GM18498 (cell line): Measurements from ENCODE around the gene FAM193A.

Source experiments
- ATAC-seq: cut with Tn5 transposase; IDR thresholded peaks from one replicate; pipeline ENCODE4 v1.9.1; 2021; ENCODE audit warnings: mild to moderate bottlenecking, moderate library complexity; ENCODE audit not compliant: unreplicated experiment

Gene FAM193A

GRCh38 chr4:2742823-2743517 is 206.5 kb downstream of the FAM193A start:
- ATAC-seq: no peak

- ATAC-seq: no peak
Observed at GRCh38 chr4:2743518-2744445, 207.3 kb downstream of the FAM193A start.

- no peak for ATAC-seq
Observed at GRCh38 chr4:2744576-2745270, 208.3 kb downstream of the FAM193A start.

DNA sequence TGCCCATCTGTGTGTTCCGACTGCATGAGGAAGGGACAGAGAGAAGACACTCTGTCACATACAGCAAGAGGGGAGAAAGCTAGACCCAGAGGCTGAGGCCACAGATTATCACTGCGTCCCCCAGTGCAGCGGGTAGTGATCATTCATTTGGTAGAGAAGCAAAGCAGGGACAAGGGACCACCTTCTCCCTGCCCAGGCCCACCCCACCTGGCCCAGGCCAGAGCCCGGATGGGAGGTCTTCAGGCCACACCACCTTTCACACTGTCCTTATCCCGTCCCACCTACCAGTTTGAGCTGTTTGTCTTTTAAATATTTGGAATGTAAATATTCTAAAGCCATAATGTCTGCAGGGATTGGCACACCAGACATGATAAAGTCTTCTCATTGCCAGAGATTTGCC is 209.1 kb downstream of the FAM193A start:
- ATAC-seq: no peak

DNA sequence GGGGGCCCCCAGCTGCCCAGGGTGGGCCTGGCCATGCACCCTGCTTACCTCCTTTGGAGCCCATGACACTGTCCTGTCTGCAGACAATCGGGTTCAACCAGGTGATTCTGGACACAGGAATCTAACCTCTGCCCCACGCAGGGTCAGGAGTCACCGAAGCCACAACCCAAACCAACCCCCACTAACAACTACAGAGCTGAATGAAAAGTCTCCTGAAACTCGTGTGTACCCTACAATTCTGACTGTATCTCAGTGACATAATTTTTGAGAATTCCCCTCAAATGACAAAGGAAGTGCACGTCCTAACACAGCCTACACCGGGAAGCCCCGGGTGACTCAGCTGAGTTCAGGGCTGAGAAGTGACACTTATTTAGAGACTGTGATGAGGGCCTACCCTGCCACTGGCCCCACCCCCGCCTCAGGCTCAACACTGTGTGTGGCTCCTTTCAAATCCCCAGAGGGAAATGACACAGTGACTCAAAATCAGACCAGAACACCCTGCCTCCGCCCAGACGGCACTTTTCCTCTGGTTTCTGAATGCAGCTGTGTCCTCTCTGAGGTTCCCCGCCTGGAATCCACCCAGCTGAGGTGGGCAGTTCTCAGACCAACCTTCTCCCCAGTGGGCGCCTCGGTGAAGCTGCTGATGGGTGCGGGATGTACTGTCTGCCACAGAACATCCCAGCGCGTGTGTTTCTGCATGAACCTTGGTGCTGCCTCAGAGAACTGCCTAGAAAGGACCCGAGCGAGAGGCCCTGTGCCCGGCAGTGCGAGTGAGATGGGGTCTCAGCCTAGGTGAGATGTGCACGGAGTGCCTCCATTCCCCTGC is 209.7 kb downstream of the FAM193A start:
- ATAC-seq: peak; percentile 87

GRCh38 chr4:2746891-2747695 is 210.6 kb downstream of the FAM193A start:
- ATAC-seq: no peak

- ATAC-seq: no peak
Observed at GRCh38 chr4:2750719-2751605, 214.5 kb downstream of the FAM193A start.

DNA sequence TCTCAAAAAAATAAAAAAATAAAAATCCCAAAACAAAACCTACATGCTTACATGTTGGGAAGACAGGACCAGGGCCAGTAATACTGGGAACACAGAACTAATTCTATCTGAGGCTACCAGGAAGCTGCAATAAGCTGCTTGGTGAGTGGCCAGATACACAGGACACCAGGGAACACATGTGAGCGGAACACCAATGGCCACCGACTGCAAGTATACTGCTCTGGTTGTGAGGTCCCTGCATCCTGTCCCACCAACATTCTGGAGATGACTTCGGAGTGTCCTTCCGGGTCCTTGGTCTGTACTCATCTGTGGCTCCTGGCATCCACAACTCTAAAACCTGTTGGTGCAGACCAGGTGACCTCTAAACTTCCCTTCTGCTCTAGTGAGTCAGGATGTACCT is 217.0 kb downstream of the FAM193A start:
- ATAC-seq: no peak

DNA sequence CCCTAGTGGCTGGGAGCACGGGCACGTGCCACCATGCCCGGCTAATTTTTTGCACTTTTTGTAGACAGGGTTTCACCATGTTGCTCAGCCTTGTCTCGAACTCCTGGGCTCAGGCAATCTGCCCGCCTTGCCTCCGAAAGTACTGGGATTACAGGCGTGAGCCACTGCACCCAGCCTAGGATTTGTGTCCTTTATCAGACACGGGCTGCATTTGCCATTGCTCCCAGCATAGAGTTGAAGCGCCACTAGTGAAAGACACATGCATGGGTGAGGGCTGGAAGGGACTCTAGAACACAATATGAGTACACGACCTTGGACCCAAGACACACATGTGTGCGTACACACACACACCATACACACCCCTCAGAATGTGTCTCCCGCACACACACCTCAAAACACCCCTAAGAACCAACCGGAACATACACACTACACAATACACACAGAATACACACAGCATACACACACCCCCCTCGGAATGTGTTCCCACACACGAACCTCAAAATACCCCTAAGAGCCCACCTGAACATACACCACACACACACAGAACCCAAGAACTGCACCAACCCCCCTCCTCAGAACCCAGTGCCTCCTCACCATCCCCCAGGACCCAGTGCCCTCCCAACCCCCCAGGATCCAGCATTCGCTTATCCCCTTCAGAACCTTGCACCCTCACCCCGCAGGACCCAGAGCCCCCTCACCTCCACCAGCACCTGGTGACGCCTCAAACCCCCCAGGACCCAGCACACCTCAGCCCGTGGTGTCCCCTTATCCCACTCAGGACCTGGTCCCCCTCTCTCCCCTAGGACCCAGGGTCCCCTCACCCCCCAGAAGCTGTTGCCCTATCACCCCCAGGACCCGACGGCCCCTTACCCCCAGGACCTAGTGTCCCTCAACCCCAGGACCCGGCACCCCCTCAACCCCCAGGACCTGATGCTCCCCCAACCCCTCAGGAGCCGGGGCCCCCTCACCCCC is 218.7 kb downstream of the FAM193A start:
- no peak for ATAC-seq

DNA sequence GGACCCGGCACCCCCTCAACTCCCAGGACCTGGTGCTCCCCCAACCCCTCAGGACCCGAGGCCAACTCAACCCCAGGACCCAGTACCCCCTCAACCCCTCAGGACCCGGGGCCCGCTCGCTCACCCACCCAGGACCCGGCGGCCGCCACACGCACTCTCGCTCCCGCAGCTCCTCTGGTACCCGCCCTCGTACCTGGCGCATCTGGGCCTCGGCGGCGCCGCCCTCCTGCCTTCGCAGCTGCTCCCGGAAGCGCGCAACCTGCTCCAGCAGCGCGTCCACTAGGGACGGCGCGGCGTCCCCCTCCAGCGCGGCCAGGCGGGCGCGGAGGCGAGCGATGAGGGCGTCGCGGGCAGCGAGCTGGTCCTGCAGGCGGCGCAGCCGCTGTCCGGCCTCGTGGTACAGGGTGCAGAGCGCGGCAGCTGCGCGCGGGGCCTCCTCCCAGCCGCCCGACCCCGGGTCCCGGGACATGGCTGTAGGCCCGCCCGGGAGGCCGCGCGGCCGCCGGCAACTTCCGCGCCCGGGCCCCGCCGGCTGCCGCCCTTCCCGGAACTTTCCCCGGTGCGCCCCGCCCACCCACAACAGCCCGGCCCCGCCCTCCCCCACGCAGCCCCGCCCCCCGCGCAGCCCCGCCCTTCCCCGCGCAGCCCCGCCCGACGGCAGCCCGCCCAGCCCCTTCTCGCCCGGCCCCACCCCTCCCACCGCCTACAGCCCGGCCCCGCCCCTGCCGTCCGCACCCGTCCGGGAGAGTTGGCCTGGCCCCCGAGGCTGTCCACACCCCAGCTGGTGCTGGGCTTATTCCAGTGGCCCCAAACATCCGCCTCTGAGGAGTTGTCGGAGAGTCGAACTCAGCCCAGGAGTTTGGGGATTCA is 219.6 kb downstream of the FAM193A start, which contains the start of gene TNIP2:
TNIP2 (minus strand) TSS at position 516 of the 870 bp plus-strand sequence; CDS start at position 469, 47 bp downstream.
- peak; percentile 72 for ATAC-seq

DNA sequence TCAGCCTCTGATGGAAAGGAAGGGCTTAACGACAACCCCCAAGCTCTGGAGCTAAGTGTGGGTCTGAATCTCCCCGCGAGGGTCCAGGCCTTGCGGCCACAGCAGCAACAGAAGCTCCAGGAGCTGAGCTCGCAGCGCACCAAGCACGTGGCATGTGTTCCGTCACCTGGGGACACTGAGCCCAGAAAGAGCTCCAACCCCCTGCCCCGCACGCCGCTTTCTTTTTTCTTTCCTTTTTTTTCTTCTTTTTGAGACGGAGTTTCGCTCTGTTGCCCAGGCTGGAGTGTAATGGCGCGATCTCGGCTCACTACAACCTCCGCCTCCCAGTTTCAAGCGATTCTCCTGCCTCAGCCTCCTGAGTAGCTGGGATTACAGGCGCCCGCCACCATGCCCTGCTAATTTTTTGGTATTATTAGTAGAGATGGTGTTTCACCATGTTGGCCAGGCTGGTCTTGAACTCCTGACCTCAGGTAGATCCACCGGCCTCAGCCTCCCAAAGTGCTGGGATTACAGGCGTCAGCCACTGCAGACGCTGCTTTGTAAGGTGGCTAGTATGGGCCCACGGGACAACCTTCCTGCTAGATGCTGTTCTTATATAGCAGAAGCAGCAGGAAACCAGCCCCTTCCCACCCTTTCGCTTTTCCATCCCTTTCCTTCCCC is 220.4 kb downstream of the FAM193A start:
- no peak for ATAC-seq

DNA sequence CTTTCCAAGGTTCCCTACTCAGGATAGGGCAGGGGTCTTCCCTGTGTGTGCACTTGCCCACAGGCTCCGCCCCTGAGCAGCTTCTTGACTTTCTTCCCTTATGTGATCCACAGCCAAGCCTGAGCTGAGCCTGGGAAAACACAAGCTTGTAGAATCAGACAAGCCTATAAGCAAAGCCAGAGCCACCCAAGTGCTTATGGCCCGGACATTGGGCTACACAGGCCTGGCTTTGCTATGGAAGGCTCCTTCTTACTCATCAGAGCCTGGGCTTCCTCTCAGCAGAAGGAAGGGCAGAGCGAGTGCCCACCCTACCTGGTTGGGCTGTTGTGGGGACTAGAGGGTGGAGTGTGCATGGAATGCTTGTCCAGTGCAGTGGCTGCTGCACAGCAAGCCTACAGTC is 221.0 kb downstream of the FAM193A start:
- no peak for ATAC-seq

DNA sequence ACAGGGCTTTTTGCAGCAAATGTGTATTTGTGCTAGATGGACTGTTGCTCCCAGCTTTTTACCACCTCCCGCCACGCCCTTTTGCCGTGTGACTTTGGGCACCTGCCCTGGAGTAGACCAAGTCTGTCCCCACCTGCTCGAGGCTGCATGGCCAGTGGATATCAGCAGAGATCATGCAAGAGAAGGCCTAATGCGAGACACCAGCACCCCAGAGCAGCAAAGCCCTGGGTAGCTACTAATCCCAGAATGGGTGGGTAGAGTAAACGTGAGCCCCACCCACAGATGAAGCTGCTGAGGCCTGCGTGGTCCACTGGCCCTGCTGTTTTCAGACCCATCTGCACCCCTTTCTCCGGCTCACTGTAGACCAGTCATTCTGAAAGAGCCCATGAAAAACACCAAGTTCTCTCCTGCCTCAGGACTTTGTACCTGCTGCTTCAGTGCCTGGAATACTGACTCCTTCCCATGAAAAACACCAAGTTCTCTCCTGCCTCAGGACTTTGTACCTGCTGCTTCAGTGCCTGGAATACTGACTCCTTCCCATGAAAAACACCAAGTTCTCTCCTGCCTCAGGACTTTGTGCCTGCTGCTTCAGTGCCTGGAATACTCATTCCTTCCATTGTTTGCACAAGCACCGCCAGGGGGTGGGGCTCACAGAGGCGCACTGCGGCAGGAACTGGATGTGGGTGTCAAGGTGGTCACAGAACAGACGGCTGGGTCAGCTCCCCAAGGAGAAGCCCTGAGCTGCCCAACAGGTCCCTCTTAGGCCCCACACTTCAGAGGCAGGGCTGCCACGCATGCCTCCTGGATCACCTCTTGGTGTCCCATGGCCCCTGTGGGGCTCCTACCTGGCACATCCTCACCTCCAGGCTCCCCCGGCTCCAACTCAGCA is 224.8 kb downstream of the FAM193A start:
- no peak for ATAC-seq

GRCh38 chr4:2762048-2762447 is 225.6 kb downstream of the FAM193A start:
- no peak for ATAC-seq
